Stomach (tissue), 9 donors: ENCODE results near the gene EOLA1. TPM values are rescaled to one million over a fixed set of nuclear protein-coding genes. Genes with fewer than 3 reads are reported as not detected.
"Not testable (repeated sequence)": the region's sequence is repeated elsewhere in the genome, so short reads cannot be mapped to it uniquely, and the experiment has no call there.

Experiments
- DNase-seq, 2 donors: peaks; one replicate each; pipeline versions ENCODE4 v3.0.0 to v3.0.0-alpha.2; 2013 to 2019
- H3K27ac ChIP-seq, 5 donors: fragments of 200-600 bp in 4 of 5; sonication (generic) in 4 of 5; one replicate each; pipeline ENCODE4 v1.5.1; 2013 to 2019; ENCODE audit warnings: mild to moderate bottlenecking in 1 of 5, moderate library complexity in 1 of 5
- H3K27me3 ChIP-seq, 3 donors: fragments of 200-600 bp; sonication (generic); one replicate each; pipeline ENCODE4 v1.5.1; 2017 to 2019; ENCODE audit warnings: mixed run types in 1 of 3
- H3K36me3 ChIP-seq, 4 donors: fragments of 200-600 bp; sonication (generic); 1 replicate in 3 of 4; 2 replicates in 1 of 4; pipeline ENCODE4 v1.5.1; 2016 to 2019
- H3K4me1 ChIP-seq, 4 donors: fragments of 200-600 bp; sonication (generic); one replicate each; pipeline ENCODE4 v1.5.1; 2016 to 2019
- H3K4me3 ChIP-seq, 4 donors: fragments of 200-600 bp; sonication (generic) in 3 of 4; one replicate each; pipeline ENCODE4 v1.5.1; 2016 to 2019; ENCODE audit warnings: mild to moderate bottlenecking in 1 of 4
- H3K9me3 ChIP-seq, 4 donors: fragments of 200-600 bp; sonication (generic); one replicate each; pipeline ENCODE4 v1.5.1; 2016 to 2019
- EP300 ChIP-seq: sonication (generic); formaldehyde crosslinking; IDR thresholded peaks from one replicate; pipeline ENCODE4 v1.6.1; 2017; ENCODE audit warnings: antibody characterized with exemption
- POLR2A ChIP-seq, 4 donors: fragments of 450-650 bp; IDR thresholded peaks; one replicate each; pipeline ENCODE4 v1.6.1; 2016; ENCODE audit warnings: antibody characterized with exemption in 4 of 4, control low read depth in 2 of 4, mild to moderate bottlenecking in 1 of 4, moderate library complexity in 1 of 4
- POLR2AphosphoS5 ChIP-seq, 3 donors: sonication (generic); formaldehyde crosslinking; IDR thresholded peaks; one replicate each; pipeline ENCODE4 v1.6.1; 2016; ENCODE audit warnings: antibody characterized with exemption in 3 of 3
- whole genome bisulfite sequencing, 5 donors: extraction: QIAGEN DNeasy Blood & Tissue Kit in 3 of 5; methylation state at CpG; one replicate each; pipeline versions ENCODE4 v1.1.5 to v1.1.7; 2013 to 2018; 5-methylcytosine and 5-hydroxymethylcytosine counted together
- intact Hi-C: fragments of 100-400 bp; cut with DNase I; formaldehyde crosslinking; loops from one replicate; pipeline ENCODE4 v1.15.1; 2023; ENCODE audit warnings: low total_unique reads
- polyA plus RNA-seq, 3 donors: library from polyadenylated mRNA; stranded (reverse); fragments of 200-250 nt; gene quantifications; one replicate each; pipeline ENCODE4 v1.2.3, GENCODE V29; 2013
- total RNA-seq, 5 donors: library from RNA; depleted of rRNA; stranded (reverse); fragments of >200 nt; gene quantifications; one replicate each; pipeline versions ENCODE4 v1.1.0 to v1.2.3, GENCODE V29; 2014 to 2016
- TF ChIP-seq, protein P1 (sequence below), 7 experiments: fragments of 450-650 bp in 4 of 7; fragments of 200-600 bp in 3 of 7; sonication (generic) in 3 of 7; IDR thresholded peaks; one replicate each; pipeline ENCODE4 v1.5.1; 2016 to 2019; ENCODE audit warnings: antibody characterized with exemption in 7 of 7, control low read depth in 2 of 7, mild to moderate bottlenecking in 1 of 7
- donor health status: healthy with polysubstance abuse.
- donor health status: Bipolar disorder and iron deficiency.
- donor health status: healthy.

Gene EOLA1
- total and polyA plus RNA-seq, 8 donors: 1.2 to 27.0 (median 18.9) TPM

GRCh38 chrX:149499766-149500165 is 41.0 kb upstream of the EOLA1 start:
- TF ChIP-seq POLR2AphosphoS5 (IDR thresholded peaks at IDR 0.05): no peak
- TF ChIP-seq POLR2A (IDR thresholded peaks at IDR 0.05): no peak
- TF ChIP-seq EP300: no peak
- peaks cover 7 to 76% (median 72%) of the 10 kb centered on the region in 4 donors for H3K36me3 ChIP-seq
- H3K9me3 ChIP-seq: no peaks in the 10 kb centered on the region
- no peak overlapping the region for H3K27ac ChIP-seq
- no peak for DNase-seq
- intact Hi-C loops: no loop called here
- H3K4me1 ChIP-seq: peaks cover 0 to 25% (median 9%) of the 10 kb centered on the region in 4 donors
- WGBS, 5 donors: 61 to 88% (median 86%) methylated on average over 4 to 5 of the region's 5 CpGs
- no peaks in the 10 kb centered on the region for H3K27me3 ChIP-seq
- H3K4me3 ChIP-seq: no peak overlapping the region

GRCh38 chrX:149502923-149503322 is 37.9 kb upstream of the EOLA1 start:
- H3K27me3 ChIP-seq, DNase-seq, intact Hi-C loops, H3K4me3 ChIP-seq, H3K9me3 ChIP-seq: not testable (repeated sequence)
- H3K4me1 ChIP-seq: peaks cover 0 to 26% (median 11%) of the 10 kb centered on the region in 4 donors
- peak overlapping the region in 1 of 5 donors; percentile 17 for H3K27ac ChIP-seq
- WGBS, 5 donors: 52 to 100% (median 61%) methylated on average over 1 to 5 of the region's 5 CpGs
- peaks cover 7 to 44% (median 42%) of the 10 kb centered on the region in 4 donors for H3K36me3 ChIP-seq

DNA sequence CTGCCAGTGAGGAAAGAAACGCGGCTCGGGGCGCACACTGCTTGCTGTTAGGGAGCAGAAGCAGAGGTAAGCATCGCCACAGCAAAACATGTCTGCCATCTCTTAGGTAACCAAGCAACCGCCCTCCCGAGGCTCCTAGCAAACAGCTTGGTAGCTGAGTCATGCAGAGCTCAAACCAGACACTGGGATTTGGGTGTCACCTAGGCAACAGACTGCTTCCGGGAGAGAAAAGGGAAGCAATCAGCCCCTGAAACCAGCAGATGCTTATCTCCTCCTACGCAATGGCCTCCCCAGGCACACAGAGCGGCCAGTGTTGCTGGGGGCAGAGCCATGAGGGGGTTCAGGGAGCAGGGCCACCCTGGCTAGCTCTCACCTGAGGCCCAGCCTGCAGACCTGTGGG is 37.4 kb upstream of the EOLA1 start:
- 29 to 100% (median 38%) methylated on average over 2 to 5 of the region's 10 CpGs; no CpG with 5 or more reads in 1 of the 5 donors for WGBS, 5 donors
- Histone ChIP-seq H3K4me3 (peak overlapping the region in 1 of 4 donors; percentile 15), H3K36me3 (peaks cover 7 to 39% (median 37%) of the 10 kb centered on the region in 4 donors), H3K4me1 (peaks cover 0 to 26% (median 11%) of the 10 kb centered on the region in 4 donors), H3K27ac (peak overlapping the region in 2 of 5 donors; percentile 89 to 93)
- intact Hi-C loops, H3K27me3 ChIP-seq, H3K9me3 ChIP-seq: not testable (repeated sequence)
- DNase-seq: peak in 1 of 2 donors; percentile 60

DNA sequence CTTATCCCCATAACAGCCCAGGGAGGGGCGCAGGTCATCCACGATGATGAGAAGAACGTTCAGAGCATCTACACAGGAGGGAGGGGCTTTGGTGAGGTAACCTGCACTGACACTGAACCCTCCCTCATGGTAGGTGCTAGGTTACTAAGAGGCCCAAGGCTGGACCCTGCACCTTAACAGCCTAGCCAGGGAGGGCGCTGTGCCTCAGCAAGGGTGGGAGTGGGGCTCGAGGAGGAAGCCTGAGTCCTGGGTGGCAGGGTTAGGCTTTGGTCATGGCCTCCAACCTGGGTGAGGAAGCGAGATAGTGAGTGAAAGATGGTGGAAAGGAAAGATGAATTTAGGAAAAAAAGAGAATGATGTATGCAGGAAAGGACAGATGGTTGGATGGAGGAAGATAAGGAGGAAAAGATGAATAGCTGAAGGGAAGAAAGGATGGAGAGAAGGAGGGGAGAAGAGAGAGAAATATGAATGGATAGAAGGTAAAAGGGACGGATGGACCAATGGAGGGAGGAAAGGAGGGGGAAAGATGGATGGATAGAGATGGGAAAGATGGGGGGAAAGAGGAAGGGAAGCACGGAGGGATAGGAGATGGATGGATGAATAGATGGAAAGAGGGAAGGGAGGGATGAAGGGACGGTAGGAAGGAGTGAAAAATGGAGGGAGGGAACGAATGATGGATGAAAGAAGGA is 36.4 kb upstream of the EOLA1 start:
- TF ChIP-seq, protein P1, sequence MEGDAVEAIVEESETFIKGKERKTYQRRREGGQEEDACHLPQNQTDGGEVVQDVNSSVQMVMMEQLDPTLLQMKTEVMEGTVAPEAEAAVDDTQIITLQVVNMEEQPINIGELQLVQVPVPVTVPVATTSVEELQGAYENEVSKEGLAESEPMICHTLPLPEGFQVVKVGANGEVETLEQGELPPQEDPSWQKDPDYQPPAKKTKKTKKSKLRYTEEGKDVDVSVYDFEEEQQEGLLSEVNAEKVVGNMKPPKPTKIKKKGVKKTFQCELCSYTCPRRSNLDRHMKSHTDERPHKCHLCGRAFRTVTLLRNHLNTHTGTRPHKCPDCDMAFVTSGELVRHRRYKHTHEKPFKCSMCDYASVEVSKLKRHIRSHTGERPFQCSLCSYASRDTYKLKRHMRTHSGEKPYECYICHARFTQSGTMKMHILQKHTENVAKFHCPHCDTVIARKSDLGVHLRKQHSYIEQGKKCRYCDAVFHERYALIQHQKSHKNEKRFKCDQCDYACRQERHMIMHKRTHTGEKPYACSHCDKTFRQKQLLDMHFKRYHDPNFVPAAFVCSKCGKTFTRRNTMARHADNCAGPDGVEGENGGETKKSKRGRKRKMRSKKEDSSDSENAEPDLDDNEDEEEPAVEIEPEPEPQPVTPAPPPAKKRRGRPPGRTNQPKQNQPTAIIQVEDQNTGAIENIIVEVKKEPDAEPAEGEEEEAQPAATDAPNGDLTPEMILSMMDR (IDR thresholded peaks at IDR 0.05): no peak
- TF ChIP-seq POLR2A (IDR thresholded peaks at IDR 0.05): no peak
- no peak for TF ChIP-seq EP300
- no peak for TF ChIP-seq POLR2AphosphoS5 (IDR thresholded peaks at IDR 0.05)
- intact Hi-C loops: no loop called here
- Histone ChIP-seq H3K4me1 (peaks cover 0 to 26% (median 11%) of the 10 kb centered on the region in 4 donors), H3K27ac (peak overlapping the region in 4 of 5 donors; percentile 88 to 93 (median 90)), H3K4me3 (peak overlapping the region; percentile 55 to 62 (median 58)), H3K9me3 (no peaks in the 10 kb centered on the region), H3K36me3 (peaks cover 7 to 30% (median 28%) of the 10 kb centered on the region in 4 donors), H3K27me3 (no peaks in the 10 kb centered on the region)
- WGBS, 5 donors: 12 to 57% (median 50%) methylated on average over 6 to 10 of the region's 10 CpGs
- DNase-seq: peak in 1 of 2 donors; percentile 48

GRCh38 chrX:149504915-149505651 is 35.7 kb upstream of the EOLA1 start, which contains the start of gene IDS:
TSS of gene IDS (minus strand) at chrX:149505306. CDS start at chrX:149505137, 169 bp downstream.
- Histone ChIP-seq H3K27ac (peak within 1 kb of the TSS; percentile 88 to 93 (median 90)), H3K9me3 (no peaks in the 10 kb centered on the region), H3K4me3 (peak within 1 kb of the TSS; percentile 55 to 62 (median 58)), H3K36me3 (peaks cover 7 to 23% (median 21%) of the 10 kb centered on the region in 4 donors), H3K27me3 (no peaks in the 10 kb centered on the region), H3K4me1 (peaks cover 0 to 26% (median 11%) of the 10 kb centered on the region in 4 donors)
- peak; percentile 90 to 96 for DNase-seq
- TF ChIP-seq POLR2A (IDR thresholded peaks at IDR 0.05) (peak in 2 of 4 donors; percentile 46 to 61), EP300 (no peak), POLR2AphosphoS5 (IDR thresholded peaks at IDR 0.05) (peak; percentile 62 to 77 (median 69))
- TF ChIP-seq, protein P1 (IDR thresholded peaks at IDR 0.05): no peak
- 0 to 50% (median 4%) methylated on average over 21 to 54 of the region's 54 CpGs for WGBS, 5 donors
- intact Hi-C loops: no loop called here
